Breast epithelium (tissue), 4 donors: Measurements from ENCODE around the gene SYT3. TPM values are rescaled to one million over a fixed set of nuclear protein-coding genes. Genes with fewer than 3 reads are reported as not detected.

Source experiments
- DNase-seq, 2 donors: peaks; one replicate each; pipeline ENCODE4 v3.0.0-alpha.2; 2019; ENCODE audit warnings: low spot score in 2 of 2
- H3K27ac ChIP-seq, 2 donors: fragments of 200-600 bp; sonication (generic) in 1 of 2; one replicate each; pipeline ENCODE4 v1.5.1; 2016 to 2019; ENCODE audit warnings: mild to moderate bottlenecking in 1 of 2
- H3K27me3 ChIP-seq, 2 donors: fragments of 200-600 bp; sonication (generic) in 1 of 2; one replicate each; pipeline versions ENCODE4 v1.5.1 to v1.6.0; 2017 to 2019; ENCODE audit warnings: control low read depth in 1 of 2, mild to moderate bottlenecking in 1 of 2
- H3K36me3 ChIP-seq: fragments of 200-600 bp; one replicate; pipeline ENCODE4 v1.5.1; 2019
- H3K4me1 ChIP-seq, 2 donors: fragments of 200-600 bp; sonication (generic); one replicate each; pipeline ENCODE4 v1.5.1; 2016 to 2019; ENCODE audit warnings: control low read depth in 1 of 2
- H3K4me3 ChIP-seq, 3 donors: fragments of 200-600 bp; sonication (generic); 1 replicate in 2 of 3; 2 replicates in 1 of 3; pipeline ENCODE4 v1.5.1; 2016 to 2019; ENCODE audit warnings: mild to moderate bottlenecking in 3 of 3, moderate library complexity in 2 of 3
- H3K9me3 ChIP-seq, 2 donors: fragments of 200-600 bp; sonication (generic) in 1 of 2; one replicate each; pipeline ENCODE4 v1.5.1; 2016 to 2019; ENCODE audit warnings: control low read depth in 1 of 2
- POLR2A ChIP-seq: fragments of 450-650 bp; IDR thresholded peaks from one replicate; pipeline ENCODE4 v1.6.1; 2016; ENCODE audit warnings: antibody characterized with exemption, mild to moderate bottlenecking, moderate library complexity
- POLR2AphosphoS5 ChIP-seq, 3 donors: sonication (generic); formaldehyde crosslinking; IDR thresholded peaks; one replicate each; pipeline ENCODE4 v1.6.1; 2017; ENCODE audit warnings: antibody characterized with exemption in 3 of 3
- intact Hi-C: fragments of 100-400 bp; cut with DNase I; formaldehyde crosslinking; loops from one replicate; pipeline ENCODE4 v1.15.1; 2023; ENCODE audit warnings: low total_unique reads
- total RNA-seq, 3 donors: library from RNA; depleted of rRNA; stranded (reverse); fragments of >200 nt; gene quantifications; one replicate each; pipeline ENCODE4 v1.1.0, GENCODE V29; 2016
- TF ChIP-seq, protein P1 (sequence below), 3 donors: fragments of 450-650 bp; IDR thresholded peaks; one replicate each; pipeline ENCODE4 v1.5.1; 2016 to 2017; ENCODE audit warnings: antibody characterized with exemption in 3 of 3, mild to moderate bottlenecking in 3 of 3, moderate library complexity in 3 of 3

The SYT3 gene, protein sequence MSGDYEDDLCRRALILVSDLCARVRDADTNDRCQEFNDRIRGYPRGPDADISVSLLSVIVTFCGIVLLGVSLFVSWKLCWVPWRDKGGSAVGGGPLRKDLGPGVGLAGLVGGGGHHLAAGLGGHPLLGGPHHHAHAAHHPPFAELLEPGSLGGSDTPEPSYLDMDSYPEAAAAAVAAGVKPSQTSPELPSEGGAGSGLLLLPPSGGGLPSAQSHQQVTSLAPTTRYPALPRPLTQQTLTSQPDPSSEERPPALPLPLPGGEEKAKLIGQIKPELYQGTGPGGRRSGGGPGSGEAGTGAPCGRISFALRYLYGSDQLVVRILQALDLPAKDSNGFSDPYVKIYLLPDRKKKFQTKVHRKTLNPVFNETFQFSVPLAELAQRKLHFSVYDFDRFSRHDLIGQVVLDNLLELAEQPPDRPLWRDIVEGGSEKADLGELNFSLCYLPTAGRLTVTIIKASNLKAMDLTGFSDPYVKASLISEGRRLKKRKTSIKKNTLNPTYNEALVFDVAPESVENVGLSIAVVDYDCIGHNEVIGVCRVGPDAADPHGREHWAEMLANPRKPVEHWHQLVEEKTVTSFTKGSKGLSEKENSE
- total RNA-seq: 1 to 10 TPM in 1 of 3 donors, under 1 TPM in 1, not detected in 1; 0.33 to 1.3 TPM

DNA sequence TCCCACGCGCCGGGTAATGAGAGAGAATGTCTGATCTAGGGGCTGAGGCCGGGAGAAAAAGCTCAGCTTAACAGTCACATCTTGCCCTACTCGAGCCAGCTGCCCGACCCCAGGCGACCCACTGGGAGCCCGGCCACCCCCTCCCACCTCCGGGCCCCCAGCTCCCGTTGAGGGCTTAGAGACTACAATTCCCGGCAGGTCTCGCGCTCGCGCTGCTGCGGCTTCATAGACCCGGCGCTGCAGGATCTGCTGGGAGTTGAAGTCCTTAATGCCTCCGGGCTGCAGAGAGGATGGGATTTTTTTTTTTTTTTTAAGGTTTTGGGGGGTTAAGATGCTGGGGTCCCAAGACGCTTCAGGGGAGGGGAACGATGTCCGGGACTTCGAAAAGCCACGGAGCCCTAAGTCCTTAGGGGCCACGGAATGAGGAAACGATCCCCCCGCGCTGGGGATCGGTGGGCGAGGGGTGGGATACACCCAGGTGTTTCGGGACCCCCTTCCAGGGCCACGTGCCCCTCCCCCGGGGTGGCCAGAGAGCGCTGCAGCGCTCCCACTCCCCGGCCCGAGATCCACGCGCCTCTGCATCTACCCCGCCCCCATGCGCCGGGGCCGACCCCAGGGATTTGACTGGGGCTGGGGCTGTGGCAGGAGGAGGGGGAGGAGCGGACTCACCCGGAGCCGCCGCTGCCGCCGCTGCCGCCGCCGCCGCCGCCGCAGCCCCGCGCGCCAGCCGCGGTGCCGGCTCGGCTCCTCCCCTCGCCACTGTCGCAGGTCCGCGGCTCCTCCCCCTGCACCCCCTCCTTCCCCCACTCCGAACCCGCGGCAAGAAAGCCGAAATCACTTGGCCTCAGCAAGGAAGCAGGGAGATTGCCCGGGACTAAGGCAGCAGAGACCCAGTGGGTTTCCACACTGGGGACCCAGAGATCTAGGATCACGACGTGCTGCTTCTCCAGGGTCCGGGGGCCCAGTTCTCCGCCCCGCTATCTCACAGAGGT, at the start of gene SYT3:
SYT3 (minus strand) TSS at position 761 of the 992 bp plus-strand sequence. CDS start 2,470 bp downstream, outside the sequence.
- peaks cover under 1% of the 10 kb centered on the region in 2 donors for H3K9me3 ChIP-seq
- peaks cover 3 to 46% of the 10 kb centered on the region in 2 donors for H3K27me3 ChIP-seq
- TF ChIP-seq POLR2AphosphoS5 (IDR thresholded peaks at IDR 0.05) (no peak), POLR2A (no peak)
- TF ChIP-seq, protein P1, sequence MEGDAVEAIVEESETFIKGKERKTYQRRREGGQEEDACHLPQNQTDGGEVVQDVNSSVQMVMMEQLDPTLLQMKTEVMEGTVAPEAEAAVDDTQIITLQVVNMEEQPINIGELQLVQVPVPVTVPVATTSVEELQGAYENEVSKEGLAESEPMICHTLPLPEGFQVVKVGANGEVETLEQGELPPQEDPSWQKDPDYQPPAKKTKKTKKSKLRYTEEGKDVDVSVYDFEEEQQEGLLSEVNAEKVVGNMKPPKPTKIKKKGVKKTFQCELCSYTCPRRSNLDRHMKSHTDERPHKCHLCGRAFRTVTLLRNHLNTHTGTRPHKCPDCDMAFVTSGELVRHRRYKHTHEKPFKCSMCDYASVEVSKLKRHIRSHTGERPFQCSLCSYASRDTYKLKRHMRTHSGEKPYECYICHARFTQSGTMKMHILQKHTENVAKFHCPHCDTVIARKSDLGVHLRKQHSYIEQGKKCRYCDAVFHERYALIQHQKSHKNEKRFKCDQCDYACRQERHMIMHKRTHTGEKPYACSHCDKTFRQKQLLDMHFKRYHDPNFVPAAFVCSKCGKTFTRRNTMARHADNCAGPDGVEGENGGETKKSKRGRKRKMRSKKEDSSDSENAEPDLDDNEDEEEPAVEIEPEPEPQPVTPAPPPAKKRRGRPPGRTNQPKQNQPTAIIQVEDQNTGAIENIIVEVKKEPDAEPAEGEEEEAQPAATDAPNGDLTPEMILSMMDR (IDR thresholded peaks at IDR 0.05): no peak
- no peaks in the 10 kb centered on the region for H3K36me3 ChIP-seq
- intact Hi-C loops: no loop called here
- H3K4me1 ChIP-seq: no peaks in the 10 kb centered on the region
- peak within 1 kb of the TSS; percentile 29 to 73 (median 66) for H3K4me3 ChIP-seq
- H3K27ac ChIP-seq: no peak within 1 kb of the TSS
- DNase-seq: no peak

DNA sequence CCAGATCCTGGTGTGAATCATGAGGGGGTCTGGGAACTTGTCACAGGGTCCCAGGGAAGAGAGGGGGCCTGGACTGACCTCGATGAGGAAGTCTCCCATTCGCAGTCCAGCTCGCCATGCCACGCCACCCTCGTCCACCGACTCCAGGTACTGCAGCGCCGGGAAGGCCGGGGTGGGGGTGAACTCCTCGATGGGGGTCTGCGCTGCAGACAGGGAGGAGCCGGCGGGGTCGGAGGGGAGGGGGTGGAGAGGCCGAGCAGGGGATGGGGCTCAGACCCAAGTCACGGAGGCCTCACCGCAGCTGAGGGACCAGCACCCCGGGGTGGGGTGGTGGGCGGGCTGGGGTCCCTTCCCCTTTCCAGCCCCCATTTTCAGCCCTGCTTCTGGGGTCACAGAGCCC, 49.1 kb upstream of the SYT3 start:
- intact Hi-C loops: no loop called here
- TF ChIP-seq, protein P1 (IDR thresholded peaks at IDR 0.05): no peak
- peaks cover 4 to 59% of the 10 kb centered on the region in 2 donors for H3K27me3 ChIP-seq

DNA sequence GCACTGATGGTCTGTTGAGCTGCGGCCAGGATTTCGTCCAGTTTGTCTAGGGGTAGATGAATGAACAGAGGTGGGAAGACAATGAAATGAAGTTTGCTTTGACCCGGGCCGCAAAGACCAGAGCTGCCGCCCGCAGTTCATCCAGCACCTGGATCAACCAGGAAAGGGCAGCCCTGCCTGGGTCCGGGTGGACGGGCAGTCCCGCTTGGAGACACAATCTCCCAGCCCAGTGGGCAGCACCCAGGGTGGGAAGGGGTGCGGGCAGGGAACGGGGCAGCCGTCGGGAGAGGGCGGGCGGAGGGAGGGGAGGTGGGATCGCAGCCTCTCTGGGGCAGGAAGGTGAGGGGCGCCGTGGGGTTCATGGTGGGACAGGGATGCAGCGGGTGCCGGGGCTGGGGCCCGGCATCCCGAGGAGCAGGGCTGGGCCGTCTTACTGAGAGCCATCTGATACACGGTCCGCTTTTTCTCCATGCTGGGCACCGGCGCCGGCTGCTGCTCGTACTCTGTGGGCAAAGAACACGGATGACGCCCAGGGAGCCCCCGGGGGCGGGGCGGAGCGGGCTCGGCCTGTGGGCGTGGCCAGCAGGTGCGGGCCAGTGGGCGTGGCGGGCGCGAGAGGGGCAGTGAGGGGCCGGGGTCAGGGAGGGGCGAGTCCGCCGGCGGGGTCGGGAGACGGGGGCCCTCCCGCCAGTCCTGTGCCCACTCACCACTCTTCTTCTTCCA, 46.8 kb upstream of the SYT3 start:
- no peak overlapping the region for H3K4me3 ChIP-seq
- DNase-seq: no peak
- no peaks in the 10 kb centered on the region for H3K36me3 ChIP-seq
- no peaks in the 10 kb centered on the region for H3K9me3 ChIP-seq
- TF ChIP-seq POLR2A (no peak), POLR2AphosphoS5 (IDR thresholded peaks at IDR 0.05) (no peak)
- TF ChIP-seq, protein P1 (IDR thresholded peaks at IDR 0.05): no peak
- peaks cover 0 to 41% of the 10 kb centered on the region in 2 donors for H3K27me3 ChIP-seq
- intact Hi-C loops: loop anchor here (1.0 kb wide), 1 partner anchor 48 kb away; no protein-coding TSS in a partner anchor
- no peaks in the 10 kb centered on the region for H3K4me1 ChIP-seq
- no peak overlapping the region for H3K27ac ChIP-seq

More for the DNA sequence above, 49.1 kb upstream of the SYT3 start:
- no peak for DNase-seq
- Histone ChIP-seq H3K36me3 (no peaks in the 10 kb centered on the region), H3K4me3 (no peak overlapping the region), H3K27ac (no peak overlapping the region), H3K9me3 (no peaks in the 10 kb centered on the region), H3K4me1 (no peaks in the 10 kb centered on the region)

DNA sequence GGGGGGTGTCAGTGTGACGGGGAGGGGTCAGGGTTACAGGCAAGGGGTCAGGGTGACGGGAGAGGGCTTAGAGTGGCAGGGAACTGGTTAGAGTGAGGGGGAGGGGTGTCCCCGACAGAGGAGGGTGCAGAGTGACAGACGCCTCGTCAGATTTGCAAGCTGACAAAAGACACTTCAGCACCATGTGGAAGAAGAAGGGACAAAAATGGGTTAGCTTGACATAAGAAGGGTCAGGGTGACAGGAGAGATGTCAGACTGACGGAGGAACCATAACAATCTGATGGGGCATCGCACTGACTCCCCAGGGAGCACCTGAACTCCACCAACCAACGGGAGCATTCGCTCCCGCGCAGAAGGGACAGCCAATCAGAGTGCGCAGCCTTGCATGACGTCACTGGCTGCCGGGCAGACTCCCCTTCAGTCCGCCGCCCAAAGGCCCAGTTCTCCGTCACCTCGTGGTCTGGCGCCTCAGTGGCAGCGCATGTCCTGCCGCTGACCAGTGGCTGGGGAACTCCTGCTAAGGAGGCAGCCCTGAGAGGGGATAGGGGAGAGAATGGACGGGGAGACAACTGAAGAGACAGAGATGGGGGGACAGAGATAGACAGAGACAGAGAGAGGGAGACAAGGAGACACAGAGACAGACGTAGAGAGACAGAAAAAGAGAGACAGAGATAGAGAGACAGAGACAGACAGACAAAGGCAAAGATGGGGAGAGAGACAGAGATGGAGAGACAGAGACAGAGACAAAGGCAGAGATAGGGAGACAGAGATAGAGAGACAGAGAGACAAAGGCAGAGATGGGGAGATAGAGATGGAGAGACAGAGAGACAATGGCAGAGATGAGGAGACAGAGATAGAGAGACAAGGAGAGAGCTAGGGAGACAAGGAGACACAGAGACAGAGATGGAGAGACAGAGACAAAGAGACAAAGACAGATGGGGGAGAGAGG, 39.8 kb upstream of the SYT3 start:
- no peak for TF ChIP-seq POLR2AphosphoS5 (IDR thresholded peaks at IDR 0.05)
- TF ChIP-seq POLR2A: no peak
- TF ChIP-seq, protein P1 (IDR thresholded peaks at IDR 0.05): no peak
- peak; percentile 57 to 77 for DNase-seq
- intact Hi-C loops: no loop called here
- Histone ChIP-seq H3K4me1 (no peaks in the 10 kb centered on the region), H3K9me3 (no peaks in the 10 kb centered on the region), H3K27ac (no peak overlapping the region), H3K36me3 (no peaks in the 10 kb centered on the region), H3K27me3 (peaks cover 0 to 16% of the 10 kb centered on the region in 2 donors), H3K4me3 (no peak overlapping the region)
